ENCODE measurements around the gene OR11A1. TPM values are rescaled to one million over a fixed set of nuclear protein-coding genes. Genes with fewer than 3 reads are reported as not detected.

OR11A1 gene
- total RNA-seq, 1 donor from 2014 or later = not detected

DNA sequence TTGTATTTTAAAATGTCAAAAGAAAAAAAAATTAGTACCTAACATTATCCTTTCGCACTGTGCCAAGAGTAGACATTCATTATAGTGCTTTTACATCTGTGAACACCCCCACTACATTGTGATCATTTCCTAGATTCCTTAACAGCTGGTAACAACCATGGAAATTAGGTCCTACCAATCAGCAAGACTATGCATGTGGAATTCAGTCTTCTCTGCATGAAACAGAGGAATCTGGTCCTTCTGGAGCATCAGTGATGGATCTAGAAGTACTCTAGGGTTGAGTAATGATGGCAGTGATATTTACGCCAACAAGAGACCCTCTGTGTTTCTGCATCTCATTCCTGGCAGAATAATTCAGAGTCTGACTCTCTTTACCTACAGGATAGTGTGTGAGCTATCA, 32.7 kb downstream of the OR11A1 start:
- ATAC-seq (no peak), DNase-seq (ENCODE audit: low spot score) (no peak)

DNA sequence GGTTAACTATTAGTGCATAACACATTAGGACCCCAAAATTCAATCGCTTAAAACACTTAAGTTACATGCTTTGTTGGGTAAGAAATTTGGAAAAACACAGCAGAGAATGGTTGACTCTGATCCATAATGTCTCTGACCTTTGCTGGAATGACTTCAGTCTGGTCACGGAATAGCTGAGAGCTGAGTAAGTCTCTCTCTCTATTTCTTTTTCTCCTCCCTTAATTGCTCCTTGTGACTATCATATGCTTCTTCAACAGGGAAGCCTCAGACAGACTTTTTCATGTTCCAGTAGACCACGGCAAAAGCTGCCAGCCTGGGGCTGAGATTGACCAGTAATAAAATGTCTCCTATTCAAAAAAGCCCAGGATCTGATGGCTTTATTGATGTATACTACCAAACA, 37.4 kb downstream of the OR11A1 start:
- intact Hi-C loops (cut with DNase I) = loop anchor here (2.0 kb wide), 1 partner anchor 59 kb away; no protein-coding TSS in a partner anchor
- ATAC-seq = no peak
- no peak for DNase-seq (ENCODE audit: low spot score)

More for the DNA sequence above, 32.7 kb downstream of the OR11A1 start:
- intact Hi-C loops (cut with DNase I) = no loop called here

DNA sequence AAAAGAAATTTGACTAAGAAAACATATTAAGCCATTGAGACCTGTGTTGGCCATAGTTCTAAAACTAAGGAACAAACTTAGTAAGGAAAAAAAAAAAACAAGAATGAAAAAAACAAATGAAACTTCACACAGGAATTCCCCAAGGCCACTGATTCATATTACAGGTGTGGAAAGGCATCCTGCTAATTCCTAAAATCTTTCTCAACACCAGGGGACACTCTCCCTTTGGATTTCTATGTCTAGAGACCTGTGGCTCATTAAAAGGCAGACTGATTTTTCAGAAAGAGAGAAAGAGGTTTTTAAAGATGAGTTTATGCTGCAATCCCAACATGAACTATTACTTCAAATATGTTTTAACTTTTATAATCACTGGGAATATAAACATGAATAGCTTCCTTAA, 42.3 kb downstream of the OR11A1 start, which contains the start of gene OR12D1:
Gene OR12D1 (plus strand): TSS at position 341 of the 400 bp plus-strand sequence.
- no peak for ATAC-seq
- no peak for DNase-seq (ENCODE audit: low spot score)
- intact Hi-C loops (cut with DNase I) = no loop called here

DNA sequence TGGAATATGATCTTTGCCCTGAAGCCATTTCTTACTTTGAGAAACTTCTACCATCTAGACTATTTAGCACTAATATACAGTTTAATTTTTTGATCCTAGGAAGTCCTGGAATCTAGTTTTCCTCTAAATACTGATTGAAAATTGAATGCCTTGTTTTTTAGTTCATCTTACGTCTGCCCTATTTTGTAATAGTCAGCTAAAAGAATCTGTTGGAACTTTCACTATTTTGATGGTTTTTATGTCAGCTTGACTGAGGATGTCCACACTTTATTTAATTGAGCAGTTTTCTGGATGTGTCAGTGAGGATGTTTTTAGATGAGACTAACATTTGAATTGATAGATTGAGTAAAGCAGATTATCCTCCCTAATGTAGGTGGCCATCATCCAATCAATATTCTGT, 53.1 kb downstream of the OR11A1 start:
- intact Hi-C loops (cut with DNase I) = no loop called here
- ATAC-seq (no peak), DNase-seq (ENCODE audit: low spot score) (no peak)

DNA sequence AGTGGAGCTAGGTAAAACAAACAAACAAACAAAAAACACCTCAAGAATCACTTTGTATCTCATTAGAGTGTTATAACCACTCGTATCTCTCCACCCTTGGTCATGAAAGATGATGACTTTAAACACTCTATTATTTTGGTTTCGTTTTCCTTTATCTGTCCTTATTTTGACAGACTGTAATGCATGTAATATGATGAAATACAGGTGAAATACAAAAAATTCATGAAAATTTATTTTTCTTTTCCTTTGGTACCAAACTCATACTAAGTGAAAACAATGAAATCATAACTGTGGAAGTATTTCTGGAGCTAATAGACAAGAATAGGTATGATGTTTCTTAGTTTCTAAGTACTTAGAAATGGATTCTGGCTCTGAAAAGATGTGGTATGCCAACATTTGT, 57.3 kb downstream of the OR11A1 start:
- ATAC-seq (no peak), DNase-seq (ENCODE audit: low spot score) (no peak)
- intact Hi-C loops (cut with DNase I) = no loop called here

DNA sequence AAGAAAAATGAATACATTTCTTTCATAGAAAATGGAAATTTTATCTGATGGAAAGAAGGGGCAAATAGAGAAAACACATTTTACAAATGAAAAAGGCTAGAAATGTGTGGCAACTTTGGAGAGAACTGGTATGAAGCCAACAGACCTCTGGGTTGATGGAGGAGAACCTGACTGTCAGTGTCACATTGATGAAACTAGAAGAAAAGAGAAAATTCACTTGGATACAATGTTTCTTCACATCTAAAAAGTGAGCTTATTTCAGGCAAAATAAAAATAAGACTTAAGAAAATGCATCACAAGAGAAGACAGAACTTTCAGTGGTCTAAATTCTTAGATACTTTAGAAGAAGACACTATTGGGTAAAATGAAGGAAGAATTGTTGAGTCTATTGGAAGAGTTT, 61.5 kb downstream of the OR11A1 start, which contains the start of gene OR12D2:
Gene OR12D2 (plus strand): TSS at position 301 of the 400 bp plus-strand sequence. CDS start 1,069 bp downstream, outside the sequence.
- DNase-seq (ENCODE audit: low spot score) = no peak
- intact Hi-C loops (cut with DNase I) = no loop called here
- no peak for ATAC-seq

DNA sequence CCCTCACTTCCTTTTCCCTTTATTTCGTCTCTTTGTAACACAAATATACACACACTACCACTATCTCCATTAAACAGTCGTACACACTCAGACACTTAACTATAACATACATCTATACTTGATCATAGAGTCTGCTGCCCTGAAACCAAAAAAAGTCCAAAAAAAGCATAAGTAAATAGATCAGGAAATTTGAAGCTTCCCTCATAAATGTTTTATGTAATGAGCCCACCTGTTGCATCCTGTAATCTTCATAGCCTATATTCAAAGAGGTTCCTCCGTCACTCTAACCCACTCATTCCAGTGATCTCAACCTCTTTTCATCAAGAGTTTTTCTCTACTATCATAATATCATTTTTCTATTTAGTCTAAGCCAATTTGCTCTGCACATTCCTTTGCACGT, 68.3 kb downstream of the OR11A1 start:
- no peak for ATAC-seq

DNA sequence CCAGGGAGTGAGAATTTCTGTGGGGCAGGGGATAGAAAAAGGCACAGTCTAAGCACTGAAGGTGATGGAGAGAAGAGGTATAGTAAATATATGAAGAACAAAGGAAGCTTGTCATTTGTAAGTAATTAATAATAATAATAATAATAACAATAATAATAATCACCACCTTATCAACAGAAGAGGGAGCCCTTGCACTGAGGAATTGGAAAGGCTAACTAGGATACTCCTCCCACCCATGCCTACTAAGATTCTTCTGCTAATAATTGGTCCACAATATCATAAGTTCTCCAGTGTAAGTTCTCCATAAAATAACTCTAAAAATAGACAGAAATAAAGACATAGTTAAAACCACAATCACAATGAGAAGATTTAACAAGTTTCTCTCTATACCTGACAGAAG, 80.9 kb downstream of the OR11A1 start:
- no peak for DNase-seq (ENCODE audit: low spot score)
- intact Hi-C loops (cut with DNase I) = no loop called here
- no peak for ATAC-seq

More for the DNA sequence above, 68.3 kb downstream of the OR11A1 start:
- intact Hi-C loops (cut with DNase I) = no loop called here
- DNase-seq (ENCODE audit: low spot score) = no peak

Other genes with a start within 250 kb of the OR11A1 start
- gene OR14J1, start 155.4 kb downstream of the OR11A1 start, total RNA-seq = not detected
- gene OR5V1, start 88.2 kb downstream of the OR11A1 start, total RNA-seq = not detected
- gene OR12D3, start 81.8 kb downstream of the OR11A1 start, total RNA-seq = not detected
- gene OR12D2, start 61.4 kb downstream of the OR11A1 start, total RNA-seq = not detected
- not detected for gene OR12D1, start 42.1 kb downstream of the OR11A1 start, total RNA-seq
- gene OR10C1, start 17.8 kb downstream of the OR11A1 start, total RNA-seq = not detected
- gene OR2H1, start 84 bp upstream of the OR11A1 start, total RNA-seq = not detected
- gene MAS1L, start 30.9 kb upstream of the OR11A1 start, total RNA-seq = 0.36 TPM
- gene UBD, start 102.7 kb upstream of the OR11A1 start, total RNA-seq = 4.1 TPM
- not detected for gene OR2H2, start 128.1 kb upstream of the OR11A1 start, total RNA-seq
- 106 TPM for gene GABBR1, start 176.1 kb upstream of the OR11A1 start, total RNA-seq
- not detected for gene MOG, start 200.0 kb upstream of the OR11A1 start, total RNA-seq
- not detected for gene ZFP57, start 224.1 kb upstream of the OR11A1 start, total RNA-seq

Data from sciatic nerve (tissue), 2 donors.